HG03060 (cell line): ENCODE measurements around the gene GPC3.
"Not testable (repeated sequence)": the region's sequence is repeated elsewhere in the genome, so short reads cannot be mapped to it uniquely, and the experiment has no call there.

Experiments
- ATAC-seq: cut with Tn5 transposase; IDR thresholded peaks from one replicate; pipeline ENCODE4 v1.9.1; 2021; ENCODE audit warnings: low read depth, moderate number of reproducible peaks; ENCODE audit not compliant: unreplicated experiment

GPC3 gene

DNA sequence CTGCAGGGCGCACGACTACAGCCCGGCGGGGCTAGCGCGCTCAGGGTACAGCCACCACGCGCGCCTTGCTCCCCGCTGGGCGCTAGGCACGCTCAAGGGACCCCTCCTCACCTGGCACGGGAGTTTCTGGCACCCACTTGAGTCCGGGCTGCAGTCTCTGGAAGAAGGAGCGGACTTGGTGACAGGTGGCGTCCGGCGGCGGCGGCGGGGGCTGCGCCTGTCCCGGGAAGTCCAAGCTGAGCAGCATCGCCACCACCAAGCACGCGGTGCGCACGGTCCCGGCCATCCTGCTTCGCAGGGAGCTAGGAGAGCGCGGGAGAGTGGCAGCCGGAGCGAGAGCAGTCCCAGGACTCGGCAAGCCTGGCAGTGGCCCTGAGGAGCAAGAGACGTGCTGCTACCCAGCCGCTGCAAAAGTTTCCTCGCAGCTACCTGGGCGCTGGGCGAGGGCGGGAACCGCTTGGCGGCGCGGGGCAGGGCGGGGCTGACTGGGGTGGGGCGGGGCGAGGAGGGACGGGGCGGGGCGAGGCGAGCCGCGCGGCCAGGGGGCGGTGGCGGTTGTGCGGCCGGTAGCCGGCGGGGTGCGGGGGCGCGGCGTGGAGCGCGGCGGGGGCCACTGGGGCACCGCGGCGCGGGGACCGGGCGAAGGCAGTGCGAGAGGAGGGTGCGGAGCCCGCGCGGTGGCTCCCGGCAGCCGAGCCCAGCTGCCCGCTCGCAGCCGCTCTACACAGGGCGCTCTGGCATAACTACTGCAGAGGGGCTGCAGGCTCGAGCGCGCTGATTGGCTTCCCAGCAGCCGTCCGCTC lies at the start of gene GPC3:
Gene GPC3, minus strand, starts transcription at position 431 of the 803 bp plus-strand sequence.
- no peak for ATAC-seq

DNA sequence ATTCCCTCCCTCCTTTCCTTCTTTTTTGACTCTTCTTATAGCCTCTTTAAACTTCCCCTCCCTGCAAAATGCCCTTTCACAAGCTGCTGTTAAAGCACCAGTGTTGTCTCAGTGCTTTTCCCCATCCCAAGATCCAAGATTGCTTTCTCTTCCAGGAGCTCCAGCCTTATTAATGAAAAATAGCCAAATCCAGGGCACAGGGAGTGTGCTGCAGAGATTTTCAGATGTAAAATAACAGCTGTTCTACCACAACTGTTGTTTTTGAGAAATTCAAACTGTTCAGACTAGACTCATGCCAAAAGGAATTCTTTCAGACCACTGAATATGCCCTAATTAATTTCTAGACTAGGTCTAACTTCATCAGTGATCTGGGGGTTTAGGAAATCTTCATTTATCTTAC lies 47.0 kb upstream of the GPC3 start:
- ATAC-seq = no peak

DNA sequence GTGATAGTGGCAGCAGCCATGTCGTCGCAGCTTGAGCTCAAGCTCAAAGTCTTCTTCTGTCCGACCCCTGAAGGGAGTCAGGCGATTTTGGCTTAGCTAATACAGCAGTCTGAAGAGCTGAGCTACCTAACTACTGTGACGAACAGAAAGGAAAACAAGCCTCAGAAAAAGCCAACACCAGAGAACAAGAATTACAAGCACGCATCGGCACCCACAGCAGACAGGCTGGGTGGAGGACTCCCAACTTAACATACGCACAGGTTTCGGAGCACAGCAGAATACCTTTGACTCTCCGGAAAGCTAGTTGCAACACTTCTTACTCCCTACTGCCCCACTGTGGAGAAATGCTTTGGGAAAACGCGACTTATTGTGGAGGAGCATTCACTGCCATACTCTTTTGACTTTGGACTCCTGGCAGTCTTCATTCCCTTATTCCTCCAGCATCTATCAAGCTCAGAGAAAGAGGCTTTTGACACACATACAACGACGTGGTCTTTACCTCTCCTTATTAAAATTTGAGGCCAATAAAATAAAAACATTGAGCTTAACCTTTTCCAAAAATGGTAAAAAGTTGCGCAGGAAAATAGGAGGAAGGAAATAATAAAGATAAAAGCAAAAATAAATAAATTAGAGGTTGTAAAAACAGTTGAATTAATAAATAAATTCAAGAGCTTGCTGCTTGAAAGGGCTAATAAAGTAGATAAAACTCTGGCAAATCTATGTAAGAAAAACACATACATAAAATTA lies 41.3 kb upstream of the GPC3 start:
- ATAC-seq = no peak

DNA sequence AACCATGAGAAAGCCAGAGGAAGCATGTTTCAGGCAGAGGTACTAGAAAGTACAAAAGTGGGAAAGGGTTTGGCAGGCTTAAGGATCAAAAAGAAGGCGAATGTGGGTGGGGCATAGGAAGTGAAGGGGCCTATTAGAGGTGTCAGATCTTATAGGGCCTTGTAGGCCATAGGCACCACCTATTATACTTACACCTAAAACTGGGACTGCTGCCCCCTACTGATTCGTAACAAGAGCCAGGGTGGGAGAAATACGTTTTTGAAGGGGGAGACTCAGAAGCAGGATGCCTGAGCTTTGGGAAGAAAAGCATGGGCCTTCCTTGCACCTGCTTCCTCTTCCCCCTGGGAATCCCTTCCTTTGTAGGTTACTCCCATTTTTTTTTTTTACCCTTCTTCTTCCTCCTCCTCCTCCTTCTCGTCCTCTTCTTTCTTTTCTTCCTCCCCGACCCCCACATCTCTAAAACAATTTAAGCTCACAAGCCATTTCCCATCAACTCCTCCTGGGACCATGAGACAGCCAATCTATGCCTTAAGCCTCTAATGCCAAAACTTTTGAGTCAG lies 40.7 kb upstream of the GPC3 start:
- ATAC-seq = no peak

DNA sequence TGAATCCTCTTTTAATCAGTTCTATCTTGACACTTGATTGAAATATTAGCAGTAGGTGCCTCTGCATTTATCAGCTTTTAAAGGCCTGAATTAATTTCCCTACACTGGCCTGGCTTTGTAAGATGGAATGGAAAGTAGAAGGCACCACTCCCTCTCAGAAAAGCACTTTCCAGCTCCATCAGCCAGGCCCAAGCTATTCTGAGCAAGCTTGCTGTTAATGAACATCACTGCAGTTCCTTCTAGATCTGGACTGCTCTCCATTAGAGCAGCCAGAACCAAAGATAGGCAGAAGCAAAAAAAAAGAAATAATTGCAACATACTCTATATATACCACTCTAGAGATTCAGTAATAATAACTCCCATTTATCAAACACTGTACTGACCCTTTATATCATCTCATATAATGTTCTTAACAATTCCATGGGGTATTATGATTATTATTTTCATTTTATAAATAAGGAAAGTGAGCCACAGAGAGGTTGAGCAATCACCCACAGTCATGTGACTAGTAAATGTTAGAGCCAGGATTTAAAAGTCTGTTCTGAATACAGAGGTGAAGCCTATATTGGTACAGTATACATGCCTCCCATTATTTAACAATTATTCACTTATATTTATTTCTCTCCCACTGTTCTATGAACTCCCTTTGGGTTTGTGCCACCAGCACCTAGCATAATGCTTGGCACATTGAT lies 39.4 kb upstream of the GPC3 start:
- ATAC-seq = no peak

DNA sequence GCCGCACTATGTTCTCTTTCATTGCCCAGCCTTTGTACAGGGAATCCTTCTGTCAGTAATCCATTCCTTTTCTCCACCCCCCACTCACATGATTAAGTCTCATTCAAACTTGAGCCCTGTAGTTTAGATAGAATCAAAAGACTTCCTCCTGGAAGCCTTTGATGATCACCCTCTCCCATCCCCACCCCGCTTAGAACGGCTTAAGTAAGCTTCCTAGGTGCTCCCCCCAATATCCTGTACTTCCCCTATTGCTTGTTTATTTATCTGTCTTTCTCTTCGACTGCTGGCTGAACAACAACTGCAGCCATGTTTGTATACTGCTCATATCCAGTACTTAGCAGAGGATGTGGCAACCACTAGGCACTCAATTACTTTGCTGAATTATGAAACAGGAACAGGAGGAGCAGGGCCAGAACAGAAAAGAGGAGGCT lies 38.5 kb upstream of the GPC3 start:
- ATAC-seq = no peak

DNA sequence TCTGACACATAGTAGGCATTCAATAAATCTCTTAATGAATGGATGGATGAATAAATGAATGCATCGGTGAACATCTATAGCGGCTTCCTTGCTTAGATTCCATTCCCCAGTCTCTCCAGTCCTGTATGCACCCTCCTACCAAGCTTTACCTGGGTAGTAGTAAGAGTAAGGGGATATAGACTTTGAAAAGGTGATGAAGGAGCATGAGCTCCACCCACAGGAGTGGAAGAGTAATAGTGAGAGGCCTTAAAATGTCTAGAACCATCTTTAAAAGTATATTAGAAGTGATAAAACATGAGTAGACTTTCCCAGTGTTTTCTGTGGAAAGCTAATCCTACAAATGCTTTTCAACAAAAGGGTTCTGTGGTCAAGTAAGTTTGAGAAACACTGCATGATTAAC lies 35.5 kb upstream of the GPC3 start:
- ATAC-seq = no peak

DNA sequence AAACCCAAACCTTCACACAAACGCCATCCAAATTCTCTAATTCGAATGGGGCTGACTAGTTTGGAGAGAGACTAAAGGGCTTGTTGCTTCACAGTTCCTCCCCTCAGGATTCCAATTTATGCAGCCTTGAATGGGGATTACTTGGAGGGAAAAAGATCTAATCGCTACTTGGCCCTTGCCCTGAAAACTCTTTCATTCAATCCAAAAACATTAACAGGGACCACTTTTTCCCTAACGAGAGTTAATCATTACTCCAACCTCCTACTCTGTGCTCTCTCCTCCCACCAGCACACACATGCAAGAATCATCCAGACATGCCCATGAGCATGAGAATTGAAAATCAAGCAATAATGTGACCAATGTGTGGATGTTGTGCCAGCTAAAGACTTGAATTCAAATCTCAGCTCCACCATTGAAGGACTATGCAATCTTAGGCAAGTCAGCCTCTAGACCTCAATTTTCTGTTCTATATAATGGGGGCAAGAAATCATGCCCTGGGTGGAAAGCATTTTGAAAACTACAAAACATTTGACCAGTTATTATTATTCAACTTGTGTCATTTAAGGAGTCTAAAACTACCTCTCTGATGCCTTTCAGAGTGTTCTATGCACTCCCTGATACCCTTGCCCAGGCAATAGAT lies 34.3 kb upstream of the GPC3 start:
- no peak for ATAC-seq

DNA sequence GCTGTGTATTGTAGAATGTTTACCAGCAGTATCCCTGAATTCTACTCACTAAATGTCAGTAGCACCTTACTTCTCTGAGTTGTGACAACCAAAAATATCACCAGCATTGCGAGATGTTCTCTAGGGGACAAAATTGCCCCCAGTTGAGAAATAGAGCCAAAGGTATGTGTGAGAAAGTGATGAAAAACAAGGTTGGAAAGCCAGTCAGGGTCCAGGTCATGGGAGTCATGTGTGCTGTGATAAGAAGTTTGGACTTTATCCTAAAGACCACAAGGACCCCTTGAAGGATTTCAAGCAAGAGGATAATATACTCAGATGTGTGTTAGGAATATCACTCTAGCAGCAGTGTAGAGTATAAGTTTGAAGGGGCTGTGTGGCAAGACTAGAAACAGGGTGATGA lies 30.9 kb upstream of the GPC3 start:
- not testable (repeated sequence) for ATAC-seq

DNA sequence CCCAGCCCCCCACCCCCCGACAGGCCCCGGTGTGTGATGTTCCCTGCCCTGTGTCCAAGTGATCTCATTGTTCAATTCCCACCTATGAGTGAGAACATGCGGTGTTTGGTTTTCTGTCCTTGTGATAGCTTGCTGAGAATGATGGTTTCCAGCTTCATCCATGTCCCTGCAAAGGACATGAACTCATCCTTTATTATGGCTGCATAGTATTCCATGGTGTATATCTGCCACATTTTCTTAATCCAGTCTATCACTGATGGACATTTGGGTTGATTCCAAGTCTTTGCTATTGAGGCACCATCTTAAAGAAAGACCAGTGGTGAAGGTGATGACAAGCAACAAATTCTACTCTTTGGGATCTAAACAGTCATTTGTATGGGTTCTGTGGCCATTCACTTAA lies 30.1 kb upstream of the GPC3 start:
- ATAC-seq = not testable (repeated sequence)

DNA sequence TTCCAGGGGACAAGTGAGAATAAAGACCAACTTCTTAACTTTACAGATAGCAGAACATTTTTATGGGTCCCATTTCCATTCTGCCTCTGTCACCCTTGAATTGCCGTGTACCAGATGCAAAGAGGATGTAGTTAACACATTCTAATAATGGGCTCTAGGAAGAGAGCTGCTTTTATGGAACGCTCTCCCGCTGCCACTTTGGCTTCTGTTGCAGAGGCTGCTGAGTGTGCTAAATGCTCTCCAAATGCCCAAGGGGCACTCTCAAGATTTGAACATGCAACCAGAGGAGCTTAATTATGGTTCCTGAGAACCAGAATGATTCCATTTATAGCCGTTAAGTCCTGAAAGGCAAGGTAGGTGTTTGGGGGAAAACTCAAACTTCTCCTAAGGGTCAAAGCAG lies 28.1 kb upstream of the GPC3 start:
- ATAC-seq = no peak

DNA sequence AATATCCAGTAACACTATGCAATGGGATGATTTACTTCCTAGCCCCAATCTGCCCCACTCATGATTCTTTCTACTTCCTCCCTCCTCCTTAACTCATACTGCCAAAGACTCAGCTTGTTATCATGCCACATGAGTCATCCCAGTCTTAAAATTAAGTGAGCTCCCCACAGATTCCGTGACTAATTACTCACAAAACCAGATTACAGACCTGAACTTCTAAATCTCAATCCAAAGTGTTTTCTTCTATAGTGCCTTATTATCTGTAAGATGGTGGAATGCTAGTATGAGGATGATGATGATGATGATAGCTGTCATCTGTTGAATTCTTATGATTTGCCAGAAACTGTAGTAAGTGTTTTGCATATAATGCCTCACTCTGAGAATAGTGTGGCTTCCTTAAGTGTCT lies 27.7 kb upstream of the GPC3 start:
- ATAC-seq = no peak

DNA sequence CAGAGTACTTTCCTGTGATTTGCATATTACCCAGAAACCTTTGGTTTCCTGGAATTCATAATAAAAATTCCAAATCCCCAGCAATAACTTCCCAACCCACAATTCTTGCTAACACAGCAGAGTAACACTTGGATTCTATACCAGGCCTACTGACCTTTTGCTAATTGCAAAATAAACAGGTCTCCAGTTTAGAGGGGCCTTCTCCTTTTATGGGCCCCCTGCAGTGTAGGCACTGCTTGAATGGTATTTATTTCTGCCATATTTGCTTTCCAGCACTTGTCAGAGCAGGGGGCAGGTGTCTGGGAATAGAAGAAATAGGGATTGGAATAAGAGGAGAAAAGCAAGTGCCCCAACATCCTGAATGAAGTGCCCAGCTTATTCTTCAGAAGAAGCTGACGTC lies 25.3 kb upstream of the GPC3 start:
- no peak for ATAC-seq

DNA sequence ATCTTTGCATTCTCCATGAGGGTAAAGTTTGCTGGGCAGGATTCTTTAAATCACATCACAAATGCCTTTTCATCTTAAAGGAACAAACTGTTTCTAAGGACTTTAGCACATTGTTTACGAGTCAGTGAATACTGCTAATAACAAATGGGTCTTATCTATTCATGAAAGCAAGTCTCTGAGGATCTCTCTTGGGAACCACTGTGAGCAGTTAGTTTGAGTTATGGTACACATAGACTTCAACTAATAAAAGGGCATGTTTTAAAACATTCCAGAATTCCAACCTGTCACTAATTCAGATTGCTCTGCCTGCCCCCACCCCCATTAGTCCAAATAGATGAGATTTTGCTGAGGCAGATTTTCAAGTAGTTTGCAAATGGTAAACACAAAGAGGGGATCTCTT lies 22.3 kb upstream of the GPC3 start:
- no peak for ATAC-seq

DNA sequence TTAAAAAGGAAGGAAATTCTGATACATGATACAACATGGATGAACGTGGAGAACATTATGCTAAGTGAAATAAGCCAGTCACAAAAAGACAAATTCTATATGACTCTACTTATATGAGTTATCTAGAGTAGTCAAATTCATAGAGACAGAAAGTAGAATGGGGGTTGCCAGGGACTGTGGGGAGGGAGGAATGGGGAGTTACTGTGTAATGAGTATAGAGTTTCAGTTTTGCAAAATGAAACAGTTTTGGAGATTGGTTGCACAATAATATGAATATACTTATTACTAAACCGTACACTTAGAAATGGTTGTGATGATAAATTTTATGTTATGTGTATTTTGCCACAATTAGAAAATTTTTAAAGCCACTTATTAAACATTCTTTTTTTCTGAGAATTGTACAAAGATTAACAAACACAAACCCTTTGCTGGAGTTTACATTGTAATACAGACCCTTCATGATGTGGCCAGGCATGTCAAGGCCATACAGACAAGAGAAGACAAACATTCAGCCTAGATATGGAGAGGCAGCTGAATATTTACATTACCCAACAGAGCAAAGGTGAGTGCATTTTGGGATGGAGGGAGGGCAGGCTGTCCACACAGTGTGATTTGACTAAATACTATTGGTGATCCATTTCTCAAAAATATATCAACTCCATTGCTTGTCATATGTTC lies 21.2 kb upstream of the GPC3 start:
- ATAC-seq = no peak

DNA sequence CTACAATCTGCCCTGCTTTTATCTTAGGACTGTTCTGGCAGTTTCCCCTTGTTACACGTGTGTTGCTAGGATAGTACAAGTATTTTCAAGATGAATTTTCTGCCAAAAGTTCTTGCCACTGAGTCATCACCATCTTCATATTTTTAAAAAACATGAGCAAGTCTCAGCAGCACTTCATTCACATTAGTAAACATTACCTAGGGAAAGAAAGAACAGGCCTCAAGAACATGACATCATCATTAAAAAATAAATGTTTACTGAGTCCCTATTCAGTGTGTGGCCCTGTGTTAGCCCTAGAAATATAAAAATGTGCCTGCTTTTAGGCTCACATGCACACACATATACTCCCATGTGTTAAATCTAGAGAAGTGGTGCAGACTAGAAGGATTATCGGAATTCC lies 18.7 kb upstream of the GPC3 start:
- ATAC-seq = no peak

DNA sequence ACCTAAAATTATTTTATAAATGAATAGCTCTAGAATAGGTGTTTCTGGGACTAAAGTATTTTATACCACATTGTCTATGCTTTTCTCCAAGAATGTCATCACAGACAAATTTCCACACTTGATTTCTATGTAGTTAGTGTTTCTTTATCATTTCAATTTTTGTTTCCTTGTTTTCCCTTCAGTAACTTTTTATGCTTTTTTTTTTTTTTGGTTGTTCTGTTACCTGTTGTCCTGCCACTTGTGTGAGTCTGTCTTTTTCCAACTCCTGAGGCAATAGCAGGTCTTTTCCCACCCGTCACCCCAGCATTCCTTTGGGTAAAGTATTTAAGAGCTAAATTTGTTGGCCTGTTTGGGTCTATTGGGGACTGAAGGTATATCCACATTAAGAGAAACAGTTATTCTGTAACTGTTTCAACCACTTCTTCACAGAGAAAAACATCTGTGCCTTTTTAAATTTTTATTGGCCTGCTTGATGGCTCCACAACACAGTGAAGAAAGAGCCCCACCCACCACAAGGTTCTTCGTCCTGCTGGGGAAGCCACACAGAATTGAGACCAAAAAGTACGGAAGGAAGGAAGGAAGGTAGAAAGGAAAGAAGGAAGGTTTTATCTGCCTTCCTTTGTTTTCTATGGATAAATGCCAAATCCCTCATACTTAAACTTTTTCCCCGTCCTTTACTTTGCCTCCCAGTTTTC lies 17.7 kb upstream of the GPC3 start:
- no peak for ATAC-seq

DNA sequence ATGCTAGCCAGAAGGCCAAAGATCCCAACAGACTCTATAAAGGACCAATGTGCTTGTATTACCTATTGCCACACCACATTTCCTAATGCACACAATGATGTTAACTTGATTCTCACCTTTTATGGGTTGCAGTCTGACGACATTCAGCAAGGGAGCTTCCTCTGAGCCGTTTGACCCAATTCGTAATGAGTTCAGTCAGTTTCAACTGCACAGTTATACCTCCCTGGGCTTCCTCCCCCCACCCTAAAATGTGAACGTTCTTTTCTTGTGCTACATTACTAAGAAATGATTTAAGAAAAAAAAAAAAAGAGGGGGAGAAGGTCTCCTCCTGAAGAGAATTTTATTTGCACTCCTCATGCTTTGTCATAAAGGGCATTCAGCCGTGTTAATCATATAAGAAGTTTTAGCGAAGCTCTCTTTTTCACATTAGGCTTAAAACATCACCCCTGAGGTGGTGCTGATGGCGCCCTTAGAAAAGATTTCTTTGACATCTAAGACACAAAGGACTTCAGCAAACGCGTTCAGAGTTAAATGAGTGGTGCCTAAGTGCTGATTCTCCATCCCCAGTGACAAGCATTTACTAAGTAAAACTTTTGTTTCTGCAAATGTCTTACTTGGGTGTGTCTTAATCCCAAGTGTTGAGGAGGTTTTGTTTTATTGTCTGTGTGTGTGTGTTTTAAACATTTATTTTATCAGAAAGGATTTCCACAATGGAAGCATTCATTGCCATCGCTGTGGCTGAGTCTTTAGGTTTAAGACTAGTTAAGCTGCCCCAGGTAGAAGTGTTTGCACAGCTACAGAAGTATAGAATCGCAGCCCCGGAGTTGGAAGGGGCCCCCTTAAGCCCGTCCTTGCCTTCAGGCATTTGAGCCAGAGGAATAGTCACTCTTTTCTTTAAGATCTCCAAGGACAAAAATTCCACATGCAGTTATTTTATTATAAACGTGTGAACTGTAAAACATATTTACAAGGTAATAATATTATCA lies 15.2 kb upstream of the GPC3 start:
- ATAC-seq = no peak
